Transverse colon (tissue), 4 donors: ENCODE results near the gene SPDYE6.
"Not testable (repeated sequence)": the region's sequence is repeated elsewhere in the genome, so short reads cannot be mapped to it uniquely, and the experiment has no call there.

Source experiments
- POLR2A ChIP-seq: fragments of 450-650 bp; IDR thresholded peaks from one replicate; pipeline ENCODE4 v1.6.1; 2016; ENCODE audit warnings: antibody characterized with exemption, mild to moderate bottlenecking, moderate library complexity
- POLR2AphosphoS5 ChIP-seq, 3 donors: sonication (generic); formaldehyde crosslinking; IDR thresholded peaks; one replicate each; pipeline ENCODE4 v1.6.1; 2016; ENCODE audit warnings: antibody characterized with exemption in 3 of 3
- TF ChIP-seq, protein P1 (sequence below), 5 experiments: fragments of 200-600 bp in 3 of 5; fragments of 450-650 bp in 2 of 5; sonication (generic) in 3 of 5; IDR thresholded peaks; 1 replicate in 2 of 5; 2 replicates in 3 of 5; pipeline ENCODE4 v1.5.1; 2016 to 2017; ENCODE audit warnings: antibody characterized with exemption in 5 of 5, inconsistent platforms in 3 of 5, mild to moderate bottlenecking in 2 of 5, moderate library complexity in 1 of 5

DNA sequence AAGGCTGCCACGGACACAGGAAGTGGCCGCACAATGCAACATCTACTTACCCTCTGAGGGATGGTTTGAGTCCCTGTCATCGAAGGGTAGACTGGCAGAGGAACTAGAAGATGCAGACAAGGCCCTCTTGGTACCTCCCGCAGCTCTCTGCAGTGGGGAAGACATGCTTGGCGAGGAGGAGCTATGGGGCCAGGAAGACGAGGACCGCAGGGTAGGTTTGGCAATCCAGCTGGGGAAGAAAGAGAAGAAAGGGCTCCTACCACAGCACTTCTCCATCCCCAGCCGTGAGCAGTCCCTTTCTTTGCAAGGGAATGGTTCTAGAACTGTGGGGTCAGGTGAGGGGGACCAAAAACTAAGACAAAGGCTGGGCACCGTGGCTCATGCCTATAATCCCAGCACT, 26.9 kb downstream of the SPDYE6 start:
- not testable (repeated sequence) for TF ChIP-seq POLR2AphosphoS5 (IDR thresholded peaks at IDR 0.05); POLR2A
- TF ChIP-seq, protein P1, sequence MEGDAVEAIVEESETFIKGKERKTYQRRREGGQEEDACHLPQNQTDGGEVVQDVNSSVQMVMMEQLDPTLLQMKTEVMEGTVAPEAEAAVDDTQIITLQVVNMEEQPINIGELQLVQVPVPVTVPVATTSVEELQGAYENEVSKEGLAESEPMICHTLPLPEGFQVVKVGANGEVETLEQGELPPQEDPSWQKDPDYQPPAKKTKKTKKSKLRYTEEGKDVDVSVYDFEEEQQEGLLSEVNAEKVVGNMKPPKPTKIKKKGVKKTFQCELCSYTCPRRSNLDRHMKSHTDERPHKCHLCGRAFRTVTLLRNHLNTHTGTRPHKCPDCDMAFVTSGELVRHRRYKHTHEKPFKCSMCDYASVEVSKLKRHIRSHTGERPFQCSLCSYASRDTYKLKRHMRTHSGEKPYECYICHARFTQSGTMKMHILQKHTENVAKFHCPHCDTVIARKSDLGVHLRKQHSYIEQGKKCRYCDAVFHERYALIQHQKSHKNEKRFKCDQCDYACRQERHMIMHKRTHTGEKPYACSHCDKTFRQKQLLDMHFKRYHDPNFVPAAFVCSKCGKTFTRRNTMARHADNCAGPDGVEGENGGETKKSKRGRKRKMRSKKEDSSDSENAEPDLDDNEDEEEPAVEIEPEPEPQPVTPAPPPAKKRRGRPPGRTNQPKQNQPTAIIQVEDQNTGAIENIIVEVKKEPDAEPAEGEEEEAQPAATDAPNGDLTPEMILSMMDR (IDR thresholded peaks at IDR 0.05), result not testable (repeated sequence)
